ENCODE measurements around the gene OSBP2.
"Not testable (repeated sequence)": the region's sequence is repeated elsewhere in the genome, so short reads cannot be mapped to it uniquely, and the experiment has no call there.

OSBP2 gene

GRCh38 chr22:30676565-30676964 is 18.1 kb upstream of the OSBP2 start:
- not testable (repeated sequence) for H3K36me3 ChIP-seq (ENCODE audit: control insufficient read depth, insufficient read depth, low read length); H3K27ac ChIP-seq (ENCODE audit: insufficient read depth, low read depth, low read length, poor library complexity, severe bottlenecking); H3K9me3 ChIP-seq (ENCODE audit: control insufficient read depth, low read length); H3K4me3 ChIP-seq (ENCODE audit: insufficient read depth, low read depth, low read length); H3K27me3 ChIP-seq (ENCODE audit: control insufficient read depth, insufficient read depth, low read length, poor library complexity, severe bottlenecking); H3K4me1 ChIP-seq (ENCODE audit: control insufficient read depth, insufficient read depth, low read length)
- 94 to 96% methylated on average over 3 of the region's 3 CpGs for WGBS, 2 experiments

DNA sequence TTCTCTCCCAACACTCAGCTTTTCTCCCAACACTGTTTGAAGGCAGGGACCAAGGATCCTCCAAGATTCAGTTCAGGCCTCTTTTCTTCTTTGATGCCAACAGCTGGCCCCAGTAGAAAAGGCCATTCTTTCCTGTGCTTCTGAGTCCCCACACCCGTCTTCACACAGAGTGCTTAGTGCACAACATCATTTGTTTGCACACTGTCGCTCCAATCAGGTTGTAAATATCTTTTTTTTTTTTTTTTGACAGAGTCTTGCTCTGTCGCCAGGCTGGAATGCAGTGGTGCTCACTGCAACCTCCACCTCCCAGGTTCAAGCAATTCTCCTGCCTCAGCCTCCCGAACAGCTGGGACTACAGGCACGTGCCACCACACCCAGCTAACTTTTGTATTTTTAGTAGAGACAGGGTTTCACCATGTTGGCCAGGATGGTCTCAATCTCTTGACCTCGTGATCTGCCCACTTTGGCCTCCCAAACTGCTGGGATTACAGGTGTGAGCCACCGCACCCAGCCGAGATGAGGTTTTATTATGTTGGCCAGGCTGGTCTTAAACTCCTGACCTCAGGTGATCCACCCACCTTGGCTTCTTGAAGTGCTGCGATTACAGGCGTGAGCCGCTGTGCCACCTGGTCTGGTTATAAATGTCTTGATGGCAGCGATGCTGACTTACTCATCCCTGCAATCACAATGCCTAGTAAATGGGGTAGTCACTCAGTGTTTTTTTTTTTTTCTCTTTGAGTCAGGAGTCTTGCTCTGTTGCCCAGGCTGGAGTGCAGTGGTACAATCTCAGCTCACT is 14.6 kb upstream of the OSBP2 start:
- WGBS, 2 experiments = 78 to 82% methylated on average over 12 of the region's 12 CpGs
- H3K27ac ChIP-seq (ENCODE audit: insufficient read depth, low read depth, low read length, poor library complexity, severe bottlenecking); H3K9me3 ChIP-seq (ENCODE audit: control insufficient read depth, low read length); H3K4me3 ChIP-seq (ENCODE audit: insufficient read depth, low read depth, low read length); H3K4me1 ChIP-seq (ENCODE audit: control insufficient read depth, insufficient read depth, low read length); H3K36me3 ChIP-seq (ENCODE audit: control insufficient read depth, insufficient read depth, low read length); H3K27me3 ChIP-seq (ENCODE audit: control insufficient read depth, insufficient read depth, low read length, poor library complexity, severe bottlenecking): not testable (repeated sequence)

- Histone ChIP-seq H3K27me3 (ENCODE audit: control insufficient read depth, insufficient read depth, low read length, poor library complexity, severe bottlenecking) (no peaks in the 10 kb centered on the region), H3K4me3 (ENCODE audit: insufficient read depth, low read depth, low read length) (no peak overlapping the region), H3K36me3 (ENCODE audit: control insufficient read depth, insufficient read depth, low read length) (no peaks in the 10 kb centered on the region), H3K9me3 (ENCODE audit: control insufficient read depth, low read length) (no peaks in the 10 kb centered on the region), H3K4me1 (ENCODE audit: control insufficient read depth, insufficient read depth, low read length) (peaks cover 6% of the 10 kb centered on the region), H3K27ac (ENCODE audit: insufficient read depth, low read depth, low read length, poor library complexity, severe bottlenecking) (no peak overlapping the region)
- WGBS, 2 experiments = 94 to 100% methylated on average over 1 of the region's 1 CpG
Measured at GRCh38 chr22:30680991-30681770, 13.5 kb upstream of the OSBP2 start.

- no peak overlapping the region for H3K27ac ChIP-seq (ENCODE audit: insufficient read depth, low read depth, low read length, poor library complexity, severe bottlenecking)
- H3K9me3 ChIP-seq (ENCODE audit: control insufficient read depth, low read length) = no peaks in the 10 kb centered on the region
- H3K4me1 ChIP-seq (ENCODE audit: control insufficient read depth, insufficient read depth, low read length) = peaks cover 6% of the 10 kb centered on the region
- no peak overlapping the region for H3K4me3 ChIP-seq (ENCODE audit: insufficient read depth, low read depth, low read length)
- 81 to 82% methylated on average over 2 of the region's 2 CpGs for WGBS, 2 experiments
- no peaks in the 10 kb centered on the region for H3K36me3 ChIP-seq (ENCODE audit: control insufficient read depth, insufficient read depth, low read length)
- H3K27me3 ChIP-seq (ENCODE audit: control insufficient read depth, insufficient read depth, low read length, poor library complexity, severe bottlenecking) = no peaks in the 10 kb centered on the region
Measured at GRCh38 chr22:30681831-30682230, 12.8 kb upstream of the OSBP2 start.

DNA sequence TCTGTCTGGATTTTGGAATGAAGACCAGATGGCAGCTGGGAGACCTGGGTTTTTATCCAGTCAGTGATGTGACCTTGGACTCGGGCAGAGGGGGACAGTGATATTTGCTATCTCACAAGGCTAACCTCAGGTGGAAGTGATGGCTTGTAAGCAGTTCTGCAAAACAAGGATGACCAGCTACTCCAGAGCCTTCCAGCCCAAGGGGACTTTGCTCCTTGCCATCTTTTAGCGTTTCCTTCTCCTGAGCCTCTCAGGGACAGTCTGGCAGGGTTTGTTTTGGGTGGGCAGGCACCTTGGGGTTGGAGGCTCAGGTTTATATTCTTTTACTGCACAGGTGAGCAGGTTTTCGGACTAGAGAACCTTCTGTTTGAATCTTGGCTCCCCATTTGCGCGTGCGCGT is 9.5 kb upstream of the OSBP2 start:
- no peaks in the 10 kb centered on the region for H3K9me3 ChIP-seq (ENCODE audit: control insufficient read depth, low read length)
- WGBS, 2 experiments = 94 to 96% methylated on average over 7 of the region's 7 CpGs
- H3K27me3 ChIP-seq (ENCODE audit: control insufficient read depth, insufficient read depth, low read length, poor library complexity, severe bottlenecking) = no peaks in the 10 kb centered on the region
- H3K36me3 ChIP-seq (ENCODE audit: control insufficient read depth, insufficient read depth, low read length) = no peaks in the 10 kb centered on the region
- no peaks in the 10 kb centered on the region for H3K4me1 ChIP-seq (ENCODE audit: control insufficient read depth, insufficient read depth, low read length)
- H3K4me3 ChIP-seq (ENCODE audit: insufficient read depth, low read depth, low read length) = no peak overlapping the region
- no peak overlapping the region for H3K27ac ChIP-seq (ENCODE audit: insufficient read depth, low read depth, low read length, poor library complexity, severe bottlenecking)

DNA sequence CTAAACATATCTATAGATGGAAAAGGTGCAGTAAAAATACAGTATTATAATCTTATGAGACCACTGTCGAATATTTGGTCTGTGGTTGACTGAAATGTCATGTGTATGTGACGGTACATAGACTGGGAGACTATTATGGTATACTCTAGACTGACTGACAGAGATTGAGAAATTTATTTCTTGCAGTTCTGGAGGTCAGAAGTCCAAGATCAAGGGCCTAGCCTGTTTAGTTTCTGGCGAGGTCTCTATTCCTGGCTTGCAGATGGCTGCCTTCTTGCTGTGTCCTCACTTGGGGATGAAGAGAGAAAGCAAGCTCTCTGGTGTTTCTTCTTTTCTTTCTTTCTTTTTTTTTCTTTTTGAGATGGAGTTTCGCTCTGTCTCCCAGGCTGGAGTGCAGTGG is 7.3 kb upstream of the OSBP2 start:
- Histone ChIP-seq H3K36me3 (ENCODE audit: control insufficient read depth, insufficient read depth, low read length) (no peaks in the 10 kb centered on the region), H3K4me1 (ENCODE audit: control insufficient read depth, insufficient read depth, low read length) (no peaks in the 10 kb centered on the region), H3K4me3 (ENCODE audit: insufficient read depth, low read depth, low read length) (no peak overlapping the region), H3K27ac (ENCODE audit: insufficient read depth, low read depth, low read length, poor library complexity, severe bottlenecking) (no peak overlapping the region), H3K27me3 (ENCODE audit: control insufficient read depth, insufficient read depth, low read length, poor library complexity, severe bottlenecking) (no peaks in the 10 kb centered on the region), H3K9me3 (ENCODE audit: control insufficient read depth, low read length) (no peaks in the 10 kb centered on the region)
- 91 to 97% methylated on average over 4 of the region's 4 CpGs for WGBS, 2 experiments

DNA sequence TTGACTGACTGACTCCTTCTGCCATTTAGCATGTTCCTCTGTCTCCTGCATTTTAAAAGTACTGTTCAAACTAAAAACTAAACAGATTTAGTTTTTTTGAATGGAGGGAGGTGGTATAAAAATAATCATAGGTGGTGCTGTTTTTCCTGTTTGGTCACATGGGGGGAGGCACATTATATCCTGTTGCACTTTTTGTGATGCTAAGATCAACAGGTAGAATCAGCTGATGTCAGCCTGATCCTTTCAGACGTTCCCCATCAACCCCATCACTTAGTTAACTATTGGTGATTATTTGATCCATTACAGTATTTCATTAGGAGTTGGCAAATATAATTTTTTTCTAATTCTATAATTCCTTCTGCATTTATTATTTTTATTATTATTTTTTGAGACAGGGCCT is 5.1 kb upstream of the OSBP2 start:
- H3K4me1 ChIP-seq (ENCODE audit: control insufficient read depth, insufficient read depth, low read length) = no peaks in the 10 kb centered on the region
- WGBS, 2 experiments = 64% methylated on average over 1 of the region's 1 CpG; no CpG with 5 or more reads in 1 of the 2 experiments
- no peaks in the 10 kb centered on the region for H3K36me3 ChIP-seq (ENCODE audit: control insufficient read depth, insufficient read depth, low read length)
- H3K27ac ChIP-seq (ENCODE audit: insufficient read depth, low read depth, low read length, poor library complexity, severe bottlenecking) = no peak overlapping the region
- H3K27me3 ChIP-seq (ENCODE audit: control insufficient read depth, insufficient read depth, low read length, poor library complexity, severe bottlenecking) = peaks cover 15% of the 10 kb centered on the region
- no peak overlapping the region for H3K4me3 ChIP-seq (ENCODE audit: insufficient read depth, low read depth, low read length)
- H3K9me3 ChIP-seq (ENCODE audit: control insufficient read depth, low read length) = no peaks in the 10 kb centered on the region

DNA sequence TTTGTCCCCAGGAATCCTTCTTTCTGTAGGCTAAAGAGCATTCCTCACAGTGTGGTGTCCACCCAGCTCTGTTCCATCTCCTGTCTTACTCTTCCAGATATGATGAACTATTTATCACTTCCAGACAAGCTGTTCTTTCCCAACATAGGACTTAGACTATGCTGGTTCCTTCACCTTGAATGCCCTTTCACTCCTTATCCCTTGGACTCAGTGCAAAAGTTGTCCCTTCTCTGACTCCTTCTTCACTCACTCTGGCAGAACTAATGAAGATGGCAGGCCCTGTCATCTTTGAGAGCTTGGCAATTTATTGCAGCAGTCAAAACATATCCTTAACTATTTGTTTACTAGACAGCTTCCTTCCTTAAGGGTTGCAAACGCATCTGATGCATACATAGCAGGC is 3.5 kb upstream of the OSBP2 start:
- Histone ChIP-seq H3K4me1 (ENCODE audit: control insufficient read depth, insufficient read depth, low read length) (no peaks in the 10 kb centered on the region), H3K27me3 (ENCODE audit: control insufficient read depth, insufficient read depth, low read length, poor library complexity, severe bottlenecking) (peaks cover 30% of the 10 kb centered on the region), H3K36me3 (ENCODE audit: control insufficient read depth, insufficient read depth, low read length) (no peaks in the 10 kb centered on the region), H3K27ac (ENCODE audit: insufficient read depth, low read depth, low read length, poor library complexity, severe bottlenecking) (no peak overlapping the region), H3K4me3 (ENCODE audit: insufficient read depth, low read depth, low read length) (no peak overlapping the region), H3K9me3 (ENCODE audit: control insufficient read depth, low read length) (no peaks in the 10 kb centered on the region)
- WGBS, 2 experiments = 88 to 89% methylated on average over 1 of the region's 1 CpG

GRCh38 chr22:30694171-30694639 is 469 bp upstream of the OSBP2 start:
- Histone ChIP-seq H3K27me3 (ENCODE audit: control insufficient read depth, insufficient read depth, low read length, poor library complexity, severe bottlenecking) (peaks cover 39% of the 10 kb centered on the region), H3K36me3 (ENCODE audit: control insufficient read depth, insufficient read depth, low read length) (no peaks in the 10 kb centered on the region), H3K4me3 (ENCODE audit: insufficient read depth, low read depth, low read length) (peak overlapping the region; percentile 60), H3K27ac (ENCODE audit: insufficient read depth, low read depth, low read length, poor library complexity, severe bottlenecking) (no peak overlapping the region), H3K4me1 (ENCODE audit: control insufficient read depth, insufficient read depth, low read length) (no peaks in the 10 kb centered on the region), H3K9me3 (ENCODE audit: control insufficient read depth, low read length) (no peaks in the 10 kb centered on the region)
- 1 to 2% methylated on average over 38 of the region's 38 CpGs for WGBS, 2 experiments

DNA sequence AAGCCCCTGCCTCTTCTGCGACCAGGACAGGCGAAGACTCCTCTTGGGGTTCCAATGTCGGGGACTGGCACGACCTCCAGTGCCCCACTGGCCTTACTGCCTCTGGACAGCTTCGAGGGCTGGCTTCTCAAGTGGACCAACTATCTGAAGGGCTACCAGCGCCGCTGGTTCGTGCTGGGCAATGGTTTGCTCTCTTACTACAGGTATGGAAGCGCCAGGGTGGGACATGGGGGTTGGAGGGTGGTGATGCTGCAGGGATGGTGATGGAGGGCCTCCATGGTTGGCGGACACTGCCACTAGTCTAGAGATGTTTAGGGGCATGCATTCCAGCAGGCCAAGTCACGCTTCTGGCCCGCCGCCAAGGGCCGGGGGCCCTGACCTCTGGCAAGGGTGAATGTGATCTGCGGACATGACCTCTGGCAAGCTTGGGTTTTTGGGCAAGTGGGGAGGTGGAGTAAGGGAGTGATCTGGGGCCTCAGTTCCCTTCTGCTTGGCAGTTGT is 727 bp downstream of the OSBP2 start:
- Histone ChIP-seq H3K4me3 (ENCODE audit: insufficient read depth, low read depth, low read length) (peak overlapping the region; percentile 57), H3K27me3 (ENCODE audit: control insufficient read depth, insufficient read depth, low read length, poor library complexity, severe bottlenecking) (peaks cover 39% of the 10 kb centered on the region), H3K27ac (ENCODE audit: insufficient read depth, low read depth, low read length, poor library complexity, severe bottlenecking) (no peak overlapping the region), H3K4me1 (ENCODE audit: control insufficient read depth, insufficient read depth, low read length) (no peaks in the 10 kb centered on the region), H3K36me3 (ENCODE audit: control insufficient read depth, insufficient read depth, low read length) (no peaks in the 10 kb centered on the region), H3K9me3 (ENCODE audit: control insufficient read depth, low read length) (no peaks in the 10 kb centered on the region)
- 69 to 76% methylated on average over 15 of the region's 15 CpGs for WGBS, 2 experiments

All from ectodermal cell (in vitro differentiated cells).